Endothelial cell of umbilical vein (primary cell): ENCODE data around the gene MME. TPM values are rescaled to one million over a fixed set of nuclear protein-coding genes. Genes with fewer than 3 reads are reported as not detected.
A peak's percentile ranks its signal among the peaks of the same experiment; 100 is the strongest.
"Not testable (repeated sequence)": the region's sequence is repeated elsewhere in the genome, so short reads cannot be mapped to it uniquely, and the experiment has no call there.

ENCODE experiments used
- BruUV-seq: library from RNA; stranded (reverse); fragments of 400-500 nt; replicated peaks from 2 replicates; lab custom pipeline; 2021; lab: Mats Ljungman, UMichigan
- CTCF ChIA-PET: fragments of 300-600, 350-600 bp; sonication (Branson Sonifier 250); formaldehyde crosslinking; loops from one replicate; lab custom pipeline; 2021; ENCODE audit warnings: antibody characterized with exemption, inconsistent platforms; lab: Charles Lee
- POLR2A ChIA-PET: fragments of 300-600, 350-600 bp; sonication (Branson Sonifier 250); formaldehyde crosslinking; loops from one replicate; lab custom pipeline; 2021; ENCODE audit warnings: antibody characterized with exemption, inconsistent platforms; lab: Charles Lee
- DNase-seq: peaks from one replicate; pipeline ENCODE4 v3.0.0-alpha.2; 2011; ENCODE audit warnings: low read depth, low spot score
- FAIRE-seq: peaks from 2 replicates; lab custom pipeline; 2011; peaks lifted over from hg19 to GRCh38; lab: Jason Lieb, UNC
- H2AFZ ChIP-seq: 2 replicates; pipeline ENCODE4 v1.6.0; 2012; ENCODE audit warnings: low read depth, low read length, control low read depth, inconsistent platforms
- H3K27ac ChIP-seq: 2 replicates; pipeline ENCODE4 v1.5.1; 2011; ENCODE audit warnings: low read depth, mild to moderate bottlenecking, control low read depth, low read length, moderate library complexity; ENCODE audit not compliant: insufficient read depth
- H3K27me3 ChIP-seq, 2 experiments: 2 replicates each; pipeline versions ENCODE4 v1.6.0 to v1.6.1; 2011; ENCODE audit warnings: low read length in 2 of 2, mixed read lengths in 1 of 2; ENCODE audit not compliant: control insufficient read depth in 2 of 2, insufficient read depth in 2 of 2
- H3K36me3 ChIP-seq, 2 experiments: 2 replicates in 1 of 2; 3 replicates in 1 of 2; pipeline ENCODE4 v1.5.1; 2011; ENCODE audit warnings: low read length in 2 of 2, mild to moderate bottlenecking in 1 of 2, moderate library complexity in 1 of 2; ENCODE audit not compliant: control insufficient read depth in 2 of 2, insufficient read depth in 2 of 2; ENCODE audit errors: extremely low read depth in 1 of 2
- H3K4me1 ChIP-seq: 3 replicates; pipeline ENCODE4 v1.5.1; 2011; ENCODE audit warnings: mild to moderate bottlenecking, low read length; ENCODE audit not compliant: control insufficient read depth, insufficient read depth; ENCODE audit errors: extremely low read depth
- H3K4me2 ChIP-seq: 2 replicates; pipeline ENCODE4 v1.6.1; 2011; ENCODE audit warnings: low read length, control low read depth, mixed read lengths; ENCODE audit not compliant: insufficient read depth
- H3K4me3 ChIP-seq, 3 experiments: fragments of 200-600 bp in 1 of 3; sonication (generic), shearing (Covaris generic) in 1 of 3; replicated peaks in 1 of 3; 2 replicates each; pipeline ENCODE4 v1.5.1; 2011 to 2016; ENCODE audit warnings: control low read depth in 3 of 3, low read length in 3 of 3, mild to moderate bottlenecking in 2 of 3, inconsistent platforms in 1 of 3, low read depth in 1 of 3, moderate library complexity in 1 of 3; ENCODE audit not compliant: insufficient read depth in 1 of 3
- H3K79me2 ChIP-seq: 2 replicates; pipeline ENCODE4 v1.6.0; 2012; ENCODE audit warnings: low read length, inconsistent platforms; ENCODE audit not compliant: control insufficient read depth, insufficient read depth
- H3K9ac ChIP-seq: replicated peaks from 2 replicates; pipeline ENCODE3; 2011; ENCODE audit warnings: low read length, control low read depth; ENCODE audit not compliant: insufficient read depth; ENCODE audit errors: extremely low read depth
- H3K9me1 ChIP-seq: replicated peaks from 3 replicates; pipeline ENCODE4 v1.6.0; 2011; ENCODE audit warnings: mild to moderate bottlenecking, low read length; ENCODE audit not compliant: control insufficient read depth, insufficient read depth; ENCODE audit errors: extremely low read depth
- H3K9me3 ChIP-seq: replicated peaks from 2 replicates; pipeline ENCODE4 v1.5.1; 2012; ENCODE audit warnings: low read length, inconsistent platforms; ENCODE audit not compliant: control insufficient read depth, insufficient read depth
- H4K20me1 ChIP-seq: replicated peaks from 2 replicates; pipeline ENCODE3; 2011; ENCODE audit warnings: mild to moderate bottlenecking, low read length; ENCODE audit not compliant: control insufficient read depth, insufficient read depth; ENCODE audit errors: extremely low read depth
- CTCF ChIP-seq, 2 donors: IDR thresholded peaks; 1 replicate in 1 of 2; 2 replicates in 1 of 2; pipeline ENCODE4 v1.5.1; 2011; ENCODE audit warnings: low read length in 2 of 2, mild to moderate bottlenecking in 2 of 2, moderate library complexity in 2 of 2, control low read depth in 1 of 2, inconsistent platforms in 1 of 2, low read depth in 1 of 2; ENCODE audit not compliant: insufficient read depth in 1 of 2; ENCODE audit errors: extremely low read depth in 1 of 2
- MAX ChIP-seq: IDR thresholded peaks from 2 replicates; pipeline ENCODE4 v1.6.1; 2011; ENCODE audit not compliant: insufficient read depth, insufficient read length
- dilution Hi-C: fragments of 300-500 bp; cut with MboI; formaldehyde crosslinking; loops from one replicate; pipeline ENCODE4 v1.15.0; 2019; ENCODE audit warnings: low sequenced_read_pairs; ENCODE audit not compliant: extremely low pct_ligation_motif_present
- intact Hi-C: fragments of 100-400 bp; cut with micrococcal nuclease; formaldehyde crosslinking; loops from one replicate; pipeline ENCODE4 v1.10.0; 2022
- polyA plus RNA-seq, 4 experiments: library from polyadenylated mRNA; depleted of rRNA in 3 of 4; stranded (reverse) in 3 of 4; unstranded in 1 of 4; fragments of >200 nt; gene quantifications; 2 replicates each; pipeline versions ENCODE4 v1.2.1 to v1.2.3, GENCODE V29; 2011 to 2012; ENCODE audit warnings: missing spikeins in 1 of 4
- total RNA-seq: library from RNA; stranded (reverse); gene quantifications from 2 replicates; pipeline ENCODE4 v1.2.3, GENCODE V29; 2021

The MME gene
- total and polyA plus RNA-seq, 2 donors (not counting 3 experiments of a cell fraction or from before 2014, with no cell fraction given), result 6.0 to 10.5 TPM

- Histone ChIP-seq H3K4me2 (no peak overlapping the region), H3K4me1 (no peaks in the 10 kb centered on the region), H3K36me3 (no peaks in the 10 kb centered on the region), H3K79me2 (no peaks in the 10 kb centered on the region), H2AFZ (no peak overlapping the region), H3K9ac (no peak overlapping the region), H3K27me3 (no peaks in the 10 kb centered on the region), H3K9me1 (no peaks in the 10 kb centered on the region), H3K9me3 (no peaks in the 10 kb centered on the region), H3K4me3 (no peak overlapping the region), H3K27ac (no peak overlapping the region), H4K20me1 (no peaks in the 10 kb centered on the region)
- intact Hi-C loops (no loop called here), dilution Hi-C loops (no loop called here)
- BruUV-seq, result no TSS peak
- no peak for TF ChIP-seq MAX
- no peak for TF ChIP-seq CTCF (IDR thresholded peaks at IDR 0.05; ENCODE audit: extremely low read depth in 1 of 2, insufficient read depth in 1 of 2, low read depth in 1 of 2, low read length in 2 of 2)
- ChIA-PET CTCF (no interaction called here), POLR2A (no interaction called here)
- FAIRE-seq, result no peak
- DNase-seq, result peak; percentile 21
Observed at GRCh38 chr3:155131104-155131503, 51.0 kb downstream of the MME start.

GRCh38 chr3:155134311-155134710, 54.2 kb downstream of the MME start:
- BruUV-seq, H4K20me1 ChIP-seq, POLR2A ChIA-PET, H3K36me3 ChIP-seq, H3K9me3 ChIP-seq, DNase-seq, H3K27me3 ChIP-seq, CTCF ChIA-PET, H3K4me1 ChIP-seq, H2AFZ ChIP-seq, H3K9me1 ChIP-seq, dilution Hi-C loops, H3K4me2 ChIP-seq, H3K9ac ChIP-seq, H3K27ac ChIP-seq, H3K79me2 ChIP-seq, FAIRE-seq, intact Hi-C loops, H3K4me3 ChIP-seq: not testable (repeated sequence)
